GM12875 (cell line): Measurements from ENCODE around the gene PPM1K.

Experiments used
- H3K4me3 ChIP-seq: one replicate; pipeline ENCODE4 v1.5.1; 2011; ENCODE audit warnings: low read depth, low read length, control low read depth
- TF ChIP-seq, protein P1 (sequence below): IDR thresholded peaks from 2 replicates; pipeline ENCODE4 v1.5.1; 2011; ENCODE audit warnings: low read depth, mild to moderate bottlenecking, control low read depth, inconsistent platforms, low read length, moderate library complexity, borderline replicate concordance; ENCODE audit not compliant: insufficient read depth

Gene PPM1K

DNA sequence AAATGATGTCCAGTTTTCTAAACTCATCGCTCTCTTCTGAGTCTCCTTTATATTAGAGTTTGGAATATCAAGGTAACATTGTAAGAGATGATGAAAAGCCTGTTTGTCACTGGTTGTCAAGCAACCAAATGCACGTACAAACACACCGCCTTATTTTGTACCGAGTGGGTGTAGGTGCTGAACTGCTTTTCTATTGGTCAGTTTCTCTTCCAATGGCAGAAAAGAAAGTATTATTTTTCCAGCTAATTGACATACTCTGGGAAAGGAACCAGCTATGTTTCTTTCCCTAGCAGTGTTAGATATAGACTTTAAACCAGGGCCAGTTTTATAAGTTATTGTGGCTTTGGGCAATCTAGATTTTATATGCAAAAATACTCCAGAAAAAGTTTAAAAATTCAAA is 6.6 kb upstream of the PPM1K start:
- no peak overlapping the region for H3K4me3 ChIP-seq
- TF ChIP-seq, protein P1, sequence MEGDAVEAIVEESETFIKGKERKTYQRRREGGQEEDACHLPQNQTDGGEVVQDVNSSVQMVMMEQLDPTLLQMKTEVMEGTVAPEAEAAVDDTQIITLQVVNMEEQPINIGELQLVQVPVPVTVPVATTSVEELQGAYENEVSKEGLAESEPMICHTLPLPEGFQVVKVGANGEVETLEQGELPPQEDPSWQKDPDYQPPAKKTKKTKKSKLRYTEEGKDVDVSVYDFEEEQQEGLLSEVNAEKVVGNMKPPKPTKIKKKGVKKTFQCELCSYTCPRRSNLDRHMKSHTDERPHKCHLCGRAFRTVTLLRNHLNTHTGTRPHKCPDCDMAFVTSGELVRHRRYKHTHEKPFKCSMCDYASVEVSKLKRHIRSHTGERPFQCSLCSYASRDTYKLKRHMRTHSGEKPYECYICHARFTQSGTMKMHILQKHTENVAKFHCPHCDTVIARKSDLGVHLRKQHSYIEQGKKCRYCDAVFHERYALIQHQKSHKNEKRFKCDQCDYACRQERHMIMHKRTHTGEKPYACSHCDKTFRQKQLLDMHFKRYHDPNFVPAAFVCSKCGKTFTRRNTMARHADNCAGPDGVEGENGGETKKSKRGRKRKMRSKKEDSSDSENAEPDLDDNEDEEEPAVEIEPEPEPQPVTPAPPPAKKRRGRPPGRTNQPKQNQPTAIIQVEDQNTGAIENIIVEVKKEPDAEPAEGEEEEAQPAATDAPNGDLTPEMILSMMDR = no peak

- no peak overlapping the region for H3K4me3 ChIP-seq
- TF ChIP-seq, protein P1 = no peak
Measured at GRCh38 chr4:88286897-88287296, 2.5 kb upstream of the PPM1K start.

- TF ChIP-seq, protein P1 = no peak
- H3K4me3 ChIP-seq = peak overlapping the region; percentile 7
Measured at GRCh38 chr4:88285235-88285653, 883 bp upstream of the PPM1K start.

GRCh38 chr4:88283661-88284438 is 511 bp downstream of the PPM1K start:
- peak overlapping the region; percentile 61 for H3K4me3 ChIP-seq
- TF ChIP-seq, protein P1 = no peak

DNA sequence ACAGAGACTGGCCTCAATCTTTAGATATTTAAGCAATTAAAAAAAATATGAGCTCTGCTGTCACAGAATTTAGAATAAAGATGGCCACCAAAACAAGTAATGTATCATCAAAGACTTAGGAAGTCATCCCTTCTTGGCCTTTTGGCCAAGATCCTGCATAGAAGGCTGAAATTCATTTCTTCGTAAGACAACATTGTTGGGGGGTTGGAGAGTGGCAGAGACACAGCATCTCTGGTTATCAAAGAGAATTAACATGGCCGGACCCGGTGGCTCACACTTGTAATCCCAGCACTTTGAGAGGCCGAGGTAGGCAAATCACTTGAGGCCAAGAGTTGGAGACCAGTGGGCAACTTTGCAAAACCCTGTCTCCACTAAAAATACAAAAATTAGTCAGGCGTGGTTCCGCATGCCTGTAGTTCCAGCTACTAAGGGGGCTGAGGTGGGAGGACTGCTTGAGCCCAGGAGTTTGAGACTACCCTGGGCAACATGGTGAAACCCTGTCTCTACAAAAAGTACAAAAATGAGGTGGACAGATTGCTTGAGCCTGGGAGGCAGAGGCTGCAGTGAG is 4.0 kb downstream of the PPM1K start:
- TF ChIP-seq, protein P1 = no peak
- no peak overlapping the region for H3K4me3 ChIP-seq

- no peak overlapping the region for H3K4me3 ChIP-seq
- TF ChIP-seq, protein P1 = no peak
Measured at GRCh38 chr4:88277711-88278225, 6.6 kb downstream of the PPM1K start.
